K562 (cell line): ENCODE results near the gene BRF1. TPM values are rescaled to one million over a fixed set of nuclear protein-coding genes. Genes with fewer than 3 reads are reported as not detected.
A peak's percentile ranks its signal among the peaks of the same experiment; 100 is the strongest.

Experiments used
- ATAC-seq: fragments of 200-7000 bp; cut with Tn5 transposase; 3 replicates; pipeline ENCODE4 v1.9.1; 2020; ENCODE audit warnings: moderate library complexity
- BruUV-seq: library from RNA; stranded (reverse); fragments of 400-500 nt; replicated peaks from 2 replicates; lab custom pipeline; 2021; lab: Mats Ljungman, UMichigan
- CTCF ChIA-PET: fragments of 300-600 bp; formaldehyde crosslinking; extraction: SDS; loops from one replicate; lab custom pipeline; 2021; ENCODE audit warnings: low intra/inter-chr PET ratio; lab: Yijun Ruan, JAX
- POLR2A ChIA-PET: fragments of 300-600, 350-650 bp; sonication (Branson Sonifier 250); formaldehyde crosslinking; extraction: SDS; loops from one replicate; lab custom pipeline; 2021; ENCODE audit warnings: antibody characterized with exemption, inconsistent platforms; lab: Yijun Ruan, JAX
- DNase-seq, 4 experiments: peaks; one replicate each; pipeline versions ENCODE4 v3.0.0 to v3.0.0-alpha.2; 2011 to 2018; ENCODE audit warnings: low spot score in 3 of 4, mixed read lengths in 3 of 4; ENCODE audit errors: extremely low read depth in 1 of 4
- FAIRE-seq: peaks from 2 replicates; lab custom pipeline; 2011; peaks lifted over from hg19 to GRCh38; lab: Jason Lieb, UNC
- H2AFZ ChIP-seq: 2 replicates; pipeline ENCODE4 v1.6.0; 2011; ENCODE audit warnings: low read depth, low read length, control low read depth, inconsistent platforms
- H3K27ac ChIP-seq: fragments of 200-600 bp; 3 replicates; pipeline ENCODE4 v1.8.0; 2011; ENCODE audit warnings: low read depth, mild to moderate bottlenecking, control low read depth, inconsistent platforms, low read length, moderate library complexity, mixed read lengths; ENCODE audit errors: extremely low read depth
- H3K27me3 ChIP-seq, 2 experiments: fragments of 300-600 bp in 1 of 2; 2 replicates in 1 of 2; 3 replicates in 1 of 2; pipeline versions ENCODE4 v1.6.0 to v1.8.0; 2011; ENCODE audit warnings: inconsistent platforms in 2 of 2, low read length in 2 of 2, mild to moderate bottlenecking in 1 of 2, mixed read lengths in 1 of 2, moderate library complexity in 1 of 2; ENCODE audit not compliant: control insufficient read depth in 2 of 2, insufficient read depth in 2 of 2
- H3K36me3 ChIP-seq: fragments of 300-600 bp; 3 replicates; pipeline ENCODE4 v1.8.0; 2011; ENCODE audit warnings: mild to moderate bottlenecking, low read length, inconsistent platforms; ENCODE audit not compliant: control insufficient read depth, insufficient read depth
- H3K4me1 ChIP-seq, 2 experiments: fragments of 200-600 bp in 1 of 2; replicated peaks in 1 of 2; 2 replicates in 1 of 2; 3 replicates in 1 of 2; pipeline versions ENCODE4 v1.5.1 to v1.8.0; 2011; ENCODE audit warnings: inconsistent platforms in 2 of 2, low read length in 2 of 2, mild to moderate bottlenecking in 1 of 2, mixed read lengths in 1 of 2, moderate library complexity in 1 of 2; ENCODE audit not compliant: control insufficient read depth in 2 of 2, insufficient read depth in 2 of 2
- H3K4me2 ChIP-seq: 2 replicates; pipeline ENCODE4 v1.6.1; 2011; ENCODE audit warnings: low read length, control low read depth, inconsistent platforms, mixed read lengths; ENCODE audit not compliant: insufficient read depth
- H3K4me3 ChIP-seq: fragments of 200-600 bp; sonication (generic), shearing (Covaris generic); 2 replicates; pipeline ENCODE4 v1.5.1; 2016; ENCODE audit warnings: control low read depth, inconsistent platforms
- H3K79me2 ChIP-seq: fragments of 200-600 bp; 3 replicates; pipeline ENCODE4 v1.8.0; 2011; ENCODE audit warnings: low read length, inconsistent platforms; ENCODE audit not compliant: control insufficient read depth, insufficient read depth
- H3K9ac ChIP-seq, 2 experiments: 2 replicates each; pipeline versions ENCODE4 v1.6.0 to v1.6.1; 2011; ENCODE audit warnings: low read depth in 2 of 2, low read length in 2 of 2, control low read depth in 1 of 2, inconsistent platforms in 1 of 2, mild to moderate bottlenecking in 1 of 2, mixed read lengths in 1 of 2; ENCODE audit not compliant: insufficient read depth in 1 of 2
- H3K9me1 ChIP-seq: one replicate; pipeline ENCODE4 v1.6.0; 2011; ENCODE audit warnings: inconsistent platforms, mild to moderate bottlenecking, low read length, moderate library complexity; ENCODE audit not compliant: control insufficient read depth, insufficient read depth
- H3K9me3 ChIP-seq: replicated peaks from 2 replicates; pipeline ENCODE4 v1.5.1; 2011; ENCODE audit warnings: low read depth, low read length, inconsistent platforms; ENCODE audit not compliant: control insufficient read depth, insufficient read depth
- H4K20me1 ChIP-seq: replicated peaks from 2 replicates; pipeline ENCODE4 v1.6.1; 2011; ENCODE audit warnings: low read length, inconsistent platforms, mixed read lengths; ENCODE audit not compliant: control insufficient read depth, insufficient read depth
- EHMT2 ChIP-seq: fragments of 450-650 bp; IDR thresholded peaks from 2 replicates; pipeline ENCODE4 v1.6.1; 2018; ENCODE audit warnings: antibody characterized with exemption
- HCFC1 ChIP-seq: IDR thresholded peaks from 2 replicates; pipeline ENCODE4 v1.6.1; 2012; ENCODE audit warnings: low read depth, low read length, improper control_type of control experiment
- SFPQ ChIP-seq: fragments of 200-400 bp; formaldehyde crosslinking; IDR thresholded peaks from 2 replicates; pipeline ENCODE4 v1.6.1; 2017; ENCODE audit warnings: mild to moderate bottlenecking, low read depth, low read length, moderate library complexity
- SRSF9 ChIP-seq: fragments of 200-400 bp; formaldehyde crosslinking; IDR thresholded peaks from 2 replicates; pipeline ENCODE4 v1.6.1; 2017; ENCODE audit warnings: low read depth, low read length, borderline replicate concordance
- WGBS: fragments of 100-300 bp; shearing (Covaris generic); methylation state at CpG from one replicate; pipeline ENCODE4 v1.1.6; 2016; ENCODE audit warnings: low coverage, mixed read lengths; ENCODE audit not compliant: insufficient coverage; ENCODE audit errors: missing lambda C conversion rate; 5-methylcytosine and 5-hydroxymethylcytosine counted together
- in situ Hi-C: fragments of 300-500 bp; cut with MboI; formaldehyde crosslinking; loops from 4 replicates; pipeline ENCODE4 v1.15.0; 2018; ENCODE audit warnings: inconsistent platforms, mixed read lengths
- intact Hi-C: fragments of 100-400 bp; cut with micrococcal nuclease; formaldehyde crosslinking; loops from 2 replicates; pipeline ENCODE4 v1.14.2; 2022
- polyA plus RNA-seq, 8 experiments: library from polyadenylated mRNA; depleted of rRNA in 4 of 8; stranded (reverse) in 5 of 8; unstranded in 3 of 8; fragments of >200 nt; fragmentation: Nextera tagmentation in 2 of 8; fragmentation: Illumina TruSeq in 1 of 8; extraction: Ambion mirVana in 2 of 8; extraction: Trizol in 1 of 8; gene quantifications; 2 replicates each; pipeline versions ENCODE4 v1.2.1 to v1.2.3, GENCODE V29; 2011 to 2014; ENCODE audit warnings: inconsistent platforms in 1 of 8, missing spikeins in 1 of 8
- total RNA-seq, 7 experiments: library from RNA; depleted of rRNA in 6 of 7; stranded (reverse); fragments of >200 nt in 6 of 7; fragmentation: Illumina TruSeq in 2 of 7; extraction: Trizol in 2 of 7; gene quantifications; 2 replicates each; pipeline versions ENCODE4 v1.2.1 to v1.2.3, GENCODE V29; 2011 to 2021; ENCODE audit warnings: low replicate concordance in 1 of 7
- TF ChIP-seq, protein P1 (sequence below), 2 experiments: fragments of 450-650 bp; IDR thresholded peaks; 2 replicates each; pipeline ENCODE4 v1.6.1; 2018; ENCODE audit warnings: mild to moderate bottlenecking in 2 of 2, low read depth in 1 of 2; ENCODE audit not compliant: partially characterized antibody in 2 of 2
- TF ChIP-seq, protein P2 (sequence below): sonication (generic); formaldehyde crosslinking; IDR thresholded peaks from 2 replicates; pipeline ENCODE4 v1.8.1; 2023; ENCODE audit warnings: missing genetic modification reagents, mild to moderate bottlenecking, borderline replicate concordance
- TF ChIP-seq, protein P3 (sequence below): IDR thresholded peaks from 2 replicates; pipeline ENCODE4 v1.6.1; 2011; ENCODE audit not compliant: insufficient read length; ENCODE audit errors: extremely low read depth

BRF1 gene
- total and polyA plus RNA-seq, 9 of the 15 experiments (the other 6 are each of a cell fraction or from before 2014, with no cell fraction given): 0.14 to 24.6 (median 8.2) TPM

DNA sequence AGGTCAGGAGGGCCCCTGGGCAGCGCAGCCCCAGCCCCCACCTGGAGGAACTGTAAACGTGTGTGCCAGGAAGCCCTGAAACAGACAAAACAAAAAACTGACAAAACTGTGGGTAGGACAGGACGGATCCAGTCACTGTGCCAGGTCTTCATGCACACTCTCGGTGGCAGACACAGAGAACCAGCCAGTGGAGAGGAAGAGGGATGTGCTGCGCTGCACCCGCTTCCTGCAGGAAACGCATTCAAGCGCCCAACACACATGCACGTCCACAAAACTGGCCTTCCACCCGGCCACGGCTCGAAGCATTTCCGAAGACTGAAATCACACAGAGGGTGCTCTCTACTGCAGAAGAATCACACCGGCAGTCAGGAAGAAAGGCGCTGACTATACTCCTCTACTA lies 16.9 kb downstream of the BRF1 start (continued):
- TF ChIP-seq, protein P1, sequence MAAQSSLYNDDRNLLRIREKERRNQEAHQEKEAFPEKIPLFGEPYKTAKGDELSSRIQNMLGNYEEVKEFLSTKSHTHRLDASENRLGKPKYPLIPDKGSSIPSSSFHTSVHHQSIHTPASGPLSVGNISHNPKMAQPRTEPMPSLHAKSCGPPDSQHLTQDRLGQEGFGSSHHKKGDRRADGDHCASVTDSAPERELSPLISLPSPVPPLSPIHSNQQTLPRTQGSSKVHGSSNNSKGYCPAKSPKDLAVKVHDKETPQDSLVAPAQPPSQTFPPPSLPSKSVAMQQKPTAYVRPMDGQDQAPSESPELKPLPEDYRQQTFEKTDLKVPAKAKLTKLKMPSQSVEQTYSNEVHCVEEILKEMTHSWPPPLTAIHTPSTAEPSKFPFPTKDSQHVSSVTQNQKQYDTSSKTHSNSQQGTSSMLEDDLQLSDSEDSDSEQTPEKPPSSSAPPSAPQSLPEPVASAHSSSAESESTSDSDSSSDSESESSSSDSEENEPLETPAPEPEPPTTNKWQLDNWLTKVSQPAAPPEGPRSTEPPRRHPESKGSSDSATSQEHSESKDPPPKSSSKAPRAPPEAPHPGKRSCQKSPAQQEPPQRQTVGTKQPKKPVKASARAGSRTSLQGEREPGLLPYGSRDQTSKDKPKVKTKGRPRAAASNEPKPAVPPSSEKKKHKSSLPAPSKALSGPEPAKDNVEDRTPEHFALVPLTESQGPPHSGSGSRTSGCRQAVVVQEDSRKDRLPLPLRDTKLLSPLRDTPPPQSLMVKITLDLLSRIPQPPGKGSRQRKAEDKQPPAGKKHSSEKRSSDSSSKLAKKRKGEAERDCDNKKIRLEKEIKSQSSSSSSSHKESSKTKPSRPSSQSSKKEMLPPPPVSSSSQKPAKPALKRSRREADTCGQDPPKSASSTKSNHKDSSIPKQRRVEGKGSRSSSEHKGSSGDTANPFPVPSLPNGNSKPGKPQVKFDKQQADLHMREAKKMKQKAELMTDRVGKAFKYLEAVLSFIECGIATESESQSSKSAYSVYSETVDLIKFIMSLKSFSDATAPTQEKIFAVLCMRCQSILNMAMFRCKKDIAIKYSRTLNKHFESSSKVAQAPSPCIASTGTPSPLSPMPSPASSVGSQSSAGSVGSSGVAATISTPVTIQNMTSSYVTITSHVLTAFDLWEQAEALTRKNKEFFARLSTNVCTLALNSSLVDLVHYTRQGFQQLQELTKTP (IDR thresholded peaks at IDR 0.05; ENCODE audit: low read depth in 1 of 2, partially characterized antibody in 2 of 2): no peak
- TF ChIP-seq EHMT2 (no peak), SRSF9 (no peak)

- ATAC-seq: no peak
- Histone ChIP-seq H3K27me3 (no peaks in the 10 kb centered on the region), H3K4me1 (peaks cover 0 to 9% of the 10 kb centered on the region in 2 experiments; a peak in 2 of 5 replicates), H4K20me1 (peaks cover 4% of the 10 kb centered on the region; the same call in 1 of the 2 replicates), H3K9ac (0 out of 4 replicates have a peak overlapping the region, but pooled peaks of 1 of the 2 experiments have one; percentile 22), H3K9me3 (no peaks in the 10 kb centered on the region), H3K9me1 (no peaks in the 10 kb centered on the region), H2AFZ (no peak overlapping the region), H3K4me2 (no peak overlapping the region), H3K79me2 (peaks cover 6% of the 10 kb centered on the region; the same call in 2 of the 3 replicates), H3K27ac (no peak overlapping the region), H3K4me3 (no peak overlapping the region), H3K36me3 (peaks cover 3% of the 10 kb centered on the region; the same call in 1 of the 3 replicates)
- ChIA-PET POLR2A (interaction anchor here (0.6 to 1.0 kb wide), 2 partner anchors 12 to 570 kb away, joined by 3 read pairs; no protein-coding TSS in a partner anchor), CTCF (no interaction called here)
- intact Hi-C loops (loop anchor here (5.0 kb wide), 1 partner anchor 81 kb away; no protein-coding TSS in a partner anchor), in situ Hi-C loops (loop anchor here (10.0 kb wide), 1 partner anchor 188 kb away; no protein-coding TSS in a partner anchor)
- DNase-seq: peak in 2 of 4 experiments; percentile 3 to 4
- FAIRE-seq: no peak
- 63% methylated on average over 3 of the region's 10 CpGs for WGBS
- BruUV-seq: no TSS peak
- TF ChIP-seq, protein P2, sequence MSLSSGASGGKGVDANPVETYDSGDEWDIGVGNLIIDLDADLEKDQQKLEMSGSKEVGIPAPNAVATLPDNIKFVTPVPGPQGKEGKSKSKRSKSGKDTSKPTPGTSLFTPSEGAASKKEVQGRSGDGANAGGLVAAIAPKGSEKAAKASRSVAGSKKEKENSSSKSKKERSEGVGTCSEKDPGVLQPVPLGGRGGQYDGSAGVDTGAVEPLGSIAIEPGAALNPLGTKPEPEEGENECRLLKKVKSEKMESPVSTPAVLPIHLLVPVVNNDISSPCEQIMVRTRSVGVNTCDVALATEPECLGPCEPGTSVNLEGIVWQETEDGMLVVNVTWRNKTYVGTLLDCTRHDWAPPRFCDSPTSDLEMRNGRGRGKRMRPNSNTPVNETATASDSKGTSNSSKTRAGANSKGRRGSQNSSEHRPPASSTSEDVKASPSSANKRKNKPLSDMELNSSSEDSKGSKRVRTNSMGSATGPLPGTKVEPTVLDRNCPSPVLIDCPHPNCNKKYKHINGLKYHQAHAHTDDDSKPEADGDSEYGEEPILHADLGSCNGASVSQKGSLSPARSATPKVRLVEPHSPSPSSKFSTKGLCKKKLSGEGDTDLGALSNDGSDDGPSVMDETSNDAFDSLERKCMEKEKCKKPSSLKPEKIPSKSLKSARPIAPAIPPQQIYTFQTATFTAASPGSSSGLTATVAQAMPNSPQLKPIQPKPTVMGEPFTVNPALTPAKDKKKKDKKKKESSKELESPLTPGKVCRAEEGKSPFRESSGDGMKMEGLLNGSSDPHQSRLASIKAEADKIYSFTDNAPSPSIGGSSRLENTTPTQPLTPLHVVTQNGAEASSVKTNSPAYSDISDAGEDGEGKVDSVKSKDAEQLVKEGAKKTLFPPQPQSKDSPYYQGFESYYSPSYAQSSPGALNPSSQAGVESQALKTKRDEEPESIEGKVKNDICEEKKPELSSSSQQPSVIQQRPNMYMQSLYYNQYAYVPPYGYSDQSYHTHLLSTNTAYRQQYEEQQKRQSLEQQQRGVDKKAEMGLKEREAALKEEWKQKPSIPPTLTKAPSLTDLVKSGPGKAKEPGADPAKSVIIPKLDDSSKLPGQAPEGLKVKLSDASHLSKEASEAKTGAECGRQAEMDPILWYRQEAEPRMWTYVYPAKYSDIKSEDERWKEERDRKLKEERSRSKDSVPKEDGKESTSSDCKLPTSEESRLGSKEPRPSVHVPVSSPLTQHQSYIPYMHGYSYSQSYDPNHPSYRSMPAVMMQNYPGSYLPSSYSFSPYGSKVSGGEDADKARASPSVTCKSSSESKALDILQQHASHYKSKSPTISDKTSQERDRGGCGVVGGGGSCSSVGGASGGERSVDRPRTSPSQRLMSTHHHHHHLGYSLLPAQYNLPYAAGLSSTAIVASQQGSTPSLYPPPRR (CRISPR knock-in tag): no peak
- TF ChIP-seq, protein P3, sequence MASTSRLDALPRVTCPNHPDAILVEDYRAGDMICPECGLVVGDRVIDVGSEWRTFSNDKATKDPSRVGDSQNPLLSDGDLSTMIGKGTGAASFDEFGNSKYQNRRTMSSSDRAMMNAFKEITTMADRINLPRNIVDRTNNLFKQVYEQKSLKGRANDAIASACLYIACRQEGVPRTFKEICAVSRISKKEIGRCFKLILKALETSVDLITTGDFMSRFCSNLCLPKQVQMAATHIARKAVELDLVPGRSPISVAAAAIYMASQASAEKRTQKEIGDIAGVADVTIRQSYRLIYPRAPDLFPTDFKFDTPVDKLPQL: no peak
- TF ChIP-seq HCFC1 (no peak), SFPQ (no peak)
Measured at GRCh38 chr14:105283028-105283427, 17.8 kb downstream of the BRF1 start.
